ENCODE measurements around the gene CPE.

GRCh38 chr4:165489786-165490185, 111.0 kb downstream of the CPE start:
- no peak for TF ChIP-seq EZH2 (IDR thresholded peaks at IDR 0.05; ENCODE audit: borderline replicate concordance, low read length)
- TF ChIP-seq CTCF (conservative IDR thresholded peaks at IDR 0.05 in 1 of 2, IDR thresholded peaks at IDR 0.05 in 1 of 2; ENCODE audit: extremely low read depth in 1 of 2, insufficient read depth in 1 of 2, low read depth in 1 of 2, low read length in 2 of 2) = no peak
